Astrocyte (in vitro differentiated cells and primary cell): Measurements from ENCODE around the gene NPAS3. TPM values are rescaled to one million over a fixed set of nuclear protein-coding genes. Genes with fewer than 3 reads are reported as not detected.

Experiments used
- DNase-seq: peaks from one replicate; pipeline ENCODE4 v3.0.0-alpha.2; 2010; ENCODE audit warnings: low read depth
- FAIRE-seq: peaks from 2 replicates; lab custom pipeline; 2011; peaks lifted over from hg19 to GRCh38; lab: Jason Lieb, UNC
- H2AFZ ChIP-seq: 2 replicates; pipeline ENCODE4 v1.6.0; 2012; ENCODE audit warnings: low read depth, low read length, inconsistent platforms
- H3K27ac ChIP-seq: 2 replicates; pipeline ENCODE4 v1.5.1; 2011; ENCODE audit warnings: low read depth, low read length, inconsistent platforms
- H3K27me3 ChIP-seq: 2 replicates; pipeline ENCODE4 v1.6.0; 2011; ENCODE audit warnings: low read length, inconsistent platforms; ENCODE audit not compliant: insufficient read depth
- H3K36me3 ChIP-seq: 2 replicates; pipeline ENCODE4 v1.5.1; 2011; ENCODE audit warnings: low read length, inconsistent platforms; ENCODE audit not compliant: insufficient read depth
- H3K4me1 ChIP-seq: 2 replicates; pipeline ENCODE4 v1.5.1; 2011; ENCODE audit warnings: low read length, inconsistent platforms; ENCODE audit not compliant: insufficient read depth
- H3K4me2 ChIP-seq: 2 replicates; pipeline ENCODE4 v1.6.0; 2012; ENCODE audit warnings: low read length, inconsistent platforms
- H3K4me3 ChIP-seq: 2 replicates; pipeline ENCODE4 v1.5.1; 2011; ENCODE audit warnings: low read depth, mild to moderate bottlenecking, low read length, inconsistent platforms; ENCODE audit not compliant: insufficient read depth
- H3K79me2 ChIP-seq: 2 replicates; pipeline ENCODE4 v1.6.0; 2012; ENCODE audit warnings: mild to moderate bottlenecking, low read length, inconsistent platforms; ENCODE audit not compliant: insufficient read depth
- H3K9ac ChIP-seq: 2 replicates; pipeline ENCODE4 v1.6.0; 2012; ENCODE audit warnings: mild to moderate bottlenecking, low read length, inconsistent platforms
- H3K9me3 ChIP-seq: 2 replicates; pipeline ENCODE4 v1.5.1; 2012; ENCODE audit warnings: low read depth, mild to moderate bottlenecking, low read length, inconsistent platforms; ENCODE audit not compliant: insufficient read depth
- H4K20me1 ChIP-seq: 2 replicates; pipeline ENCODE4 v1.6.0; 2012; ENCODE audit warnings: low read length, inconsistent platforms; ENCODE audit not compliant: insufficient read depth
- H3K27ac Mint-ChIP-seq: one replicate; pipeline ENCODE4 v1.8.0; 2021; ENCODE audit warnings: mild to moderate bottlenecking, mixed read lengths; ENCODE audit not compliant: unreplicated experiment
- H3K27me3 Mint-ChIP-seq: one replicate; pipeline ENCODE4 v1.8.0; 2021; ENCODE audit warnings: low read depth, mixed read lengths; ENCODE audit not compliant: unreplicated experiment
- H3K36me3 Mint-ChIP-seq: one replicate; pipeline ENCODE4 v1.8.0; 2021; ENCODE audit warnings: low read depth, mixed read lengths; ENCODE audit not compliant: unreplicated experiment
- H3K4me1 Mint-ChIP-seq: one replicate; pipeline ENCODE4 v1.8.0; 2021; ENCODE audit warnings: low read depth, mixed read lengths; ENCODE audit not compliant: unreplicated experiment
- H3K4me3 Mint-ChIP-seq: one replicate; pipeline ENCODE4 v1.8.0; 2021; ENCODE audit warnings: mild to moderate bottlenecking, moderate library complexity, mixed read lengths; ENCODE audit not compliant: unreplicated experiment
- H3K9me3 Mint-ChIP-seq: one replicate; pipeline ENCODE4 v1.8.0; 2021; ENCODE audit warnings: mild to moderate bottlenecking, mixed read lengths; ENCODE audit not compliant: unreplicated experiment
- EZH2 ChIP-seq: IDR thresholded peaks from 2 replicates; pipeline ENCODE4 v1.6.1; 2012; ENCODE audit warnings: mild to moderate bottlenecking, low read length, inconsistent platforms; ENCODE audit not compliant: insufficient read depth
- total RNA-seq: library from RNA; stranded (reverse); gene quantifications from 2 replicates; pipeline ENCODE4 v1.2.1, GENCODE V29; 2021
- TF ChIP-seq, protein P1 (sequence below): IDR thresholded peaks from 2 replicates; pipeline ENCODE4 v1.5.1; 2011; ENCODE audit warnings: low read depth, mild to moderate bottlenecking, inconsistent platforms, low read length, moderate library complexity; ENCODE audit not compliant: insufficient read depth

Gene NPAS3
- total RNA-seq, 1 donor from 2014 or later, result 2.6 TPM

DNA sequence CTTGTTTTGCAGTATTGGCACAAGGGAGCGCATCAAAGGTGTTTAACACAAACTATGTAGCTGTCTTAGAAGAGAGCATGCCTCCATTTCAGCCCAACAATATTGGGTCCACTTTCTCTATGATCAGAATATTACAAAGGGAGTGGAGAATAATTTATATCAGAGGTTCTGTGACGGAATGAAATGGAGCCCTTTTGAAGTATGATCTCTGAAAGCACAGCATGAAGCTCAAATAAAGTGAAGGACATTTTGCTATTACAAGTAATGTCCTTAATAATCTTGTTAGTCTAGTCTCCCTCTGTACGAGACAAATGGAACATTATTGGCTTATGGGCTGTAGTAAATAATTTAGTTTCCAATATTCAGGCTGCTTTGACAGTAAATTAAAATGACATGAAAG, 302.7 kb downstream of the NPAS3 start:
- H3K4me2 ChIP-seq, result no peak overlapping the region
- no peaks in the 10 kb centered on the region for H3K9me3 ChIP-seq
- H3K4me1 Mint-ChIP-seq, result peaks cover 2% of the 10 kb centered on the region
- no peaks in the 10 kb centered on the region for H3K79me2 ChIP-seq
- H3K27me3 Mint-ChIP-seq, result no peaks in the 10 kb centered on the region
- DNase-seq, result no peak
- H3K4me3 ChIP-seq, result no peak overlapping the region
- FAIRE-seq, result no peak
- no peak overlapping the region for H2AFZ ChIP-seq
- H3K27ac Mint-ChIP-seq, result no peak overlapping the region
- no peaks in the 10 kb centered on the region for H3K4me1 ChIP-seq
- no peaks in the 10 kb centered on the region for H3K36me3 ChIP-seq
- no peaks in the 10 kb centered on the region for H3K36me3 Mint-ChIP-seq
- no peaks in the 10 kb centered on the region for H3K9me3 Mint-ChIP-seq
- no peak overlapping the region for H3K4me3 Mint-ChIP-seq
- TF ChIP-seq, protein P1, sequence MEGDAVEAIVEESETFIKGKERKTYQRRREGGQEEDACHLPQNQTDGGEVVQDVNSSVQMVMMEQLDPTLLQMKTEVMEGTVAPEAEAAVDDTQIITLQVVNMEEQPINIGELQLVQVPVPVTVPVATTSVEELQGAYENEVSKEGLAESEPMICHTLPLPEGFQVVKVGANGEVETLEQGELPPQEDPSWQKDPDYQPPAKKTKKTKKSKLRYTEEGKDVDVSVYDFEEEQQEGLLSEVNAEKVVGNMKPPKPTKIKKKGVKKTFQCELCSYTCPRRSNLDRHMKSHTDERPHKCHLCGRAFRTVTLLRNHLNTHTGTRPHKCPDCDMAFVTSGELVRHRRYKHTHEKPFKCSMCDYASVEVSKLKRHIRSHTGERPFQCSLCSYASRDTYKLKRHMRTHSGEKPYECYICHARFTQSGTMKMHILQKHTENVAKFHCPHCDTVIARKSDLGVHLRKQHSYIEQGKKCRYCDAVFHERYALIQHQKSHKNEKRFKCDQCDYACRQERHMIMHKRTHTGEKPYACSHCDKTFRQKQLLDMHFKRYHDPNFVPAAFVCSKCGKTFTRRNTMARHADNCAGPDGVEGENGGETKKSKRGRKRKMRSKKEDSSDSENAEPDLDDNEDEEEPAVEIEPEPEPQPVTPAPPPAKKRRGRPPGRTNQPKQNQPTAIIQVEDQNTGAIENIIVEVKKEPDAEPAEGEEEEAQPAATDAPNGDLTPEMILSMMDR, result no peak
- no peak for TF ChIP-seq EZH2
- no peak overlapping the region for H3K27ac ChIP-seq
- H3K9ac ChIP-seq, result no peak overlapping the region
- H3K27me3 ChIP-seq, result no peaks in the 10 kb centered on the region
- no peaks in the 10 kb centered on the region for H4K20me1 ChIP-seq

DNA sequence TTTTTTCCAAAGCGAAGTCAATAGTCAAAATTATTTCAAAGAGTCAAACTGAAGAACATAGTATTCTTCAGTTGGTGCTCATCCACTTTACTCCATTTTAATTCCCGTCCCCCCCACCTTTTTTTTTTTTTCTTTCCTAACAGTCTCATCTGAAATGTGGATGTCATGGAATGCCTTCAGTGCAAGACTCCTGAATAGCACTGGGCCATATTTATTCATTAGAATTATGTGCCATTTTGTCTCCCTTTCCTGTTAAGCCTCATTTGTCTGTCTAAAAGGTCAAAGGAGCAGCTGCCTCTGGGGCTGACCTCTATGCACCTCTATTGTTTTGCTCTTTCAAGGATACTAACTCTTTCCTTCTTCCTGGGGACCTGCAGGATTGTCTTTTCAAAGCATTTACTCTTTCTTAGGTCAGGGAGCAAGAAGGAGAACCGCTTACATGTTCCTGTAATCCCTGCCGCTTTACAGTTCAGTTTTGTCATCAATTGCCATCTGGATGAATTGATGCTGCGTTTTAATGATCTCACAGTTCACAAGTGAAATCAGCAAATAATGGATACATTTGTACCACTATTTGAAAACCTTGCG, 310.6 kb downstream of the NPAS3 start:
- Histone ChIP-seq H3K4me1 (no peaks in the 10 kb centered on the region), H4K20me1 (no peaks in the 10 kb centered on the region), H3K9ac (no peak overlapping the region), H3K9me3 (no peaks in the 10 kb centered on the region), H3K27ac (no peak overlapping the region), H3K4me2 (no peak overlapping the region), H2AFZ (no peak overlapping the region), H3K36me3 (no peaks in the 10 kb centered on the region), H3K27me3 (no peaks in the 10 kb centered on the region), H3K79me2 (no peaks in the 10 kb centered on the region), H3K4me3 (no peak overlapping the region)
- H3K4me1 Mint-ChIP-seq, result no peaks in the 10 kb centered on the region
- no peak for TF ChIP-seq EZH2
- TF ChIP-seq, protein P1, result no peak
- H3K27me3 Mint-ChIP-seq, result no peaks in the 10 kb centered on the region
- H3K36me3 Mint-ChIP-seq, result no peaks in the 10 kb centered on the region
- DNase-seq (no peak), FAIRE-seq (no peak)
- no peak overlapping the region for H3K27ac Mint-ChIP-seq
- H3K9me3 Mint-ChIP-seq, result no peaks in the 10 kb centered on the region
- H3K4me3 Mint-ChIP-seq, result no peak overlapping the region

DNA sequence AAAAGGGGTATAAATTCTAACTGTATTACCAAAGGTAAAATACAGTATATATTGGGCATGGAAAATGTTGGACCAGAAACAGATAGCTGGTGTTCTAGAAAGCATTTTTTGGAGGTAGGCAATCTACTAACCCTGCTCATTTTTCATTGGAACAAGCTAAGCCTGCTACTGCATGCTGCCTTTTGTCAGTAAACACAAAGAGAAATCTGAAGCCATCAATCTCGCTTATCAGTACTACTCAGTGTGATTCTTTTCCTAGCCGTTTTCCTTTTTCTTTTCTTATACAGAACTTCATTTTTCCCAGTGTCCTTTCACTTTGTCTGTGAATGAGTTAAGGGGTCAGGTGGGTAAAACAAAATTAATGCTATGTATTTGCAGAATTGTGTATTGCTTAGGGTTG, 312.3 kb downstream of the NPAS3 start:
- Histone ChIP-seq H3K4me2 (no peak overlapping the region), H2AFZ (no peak overlapping the region), H4K20me1 (no peaks in the 10 kb centered on the region), H3K9ac (no peak overlapping the region), H3K36me3 (no peaks in the 10 kb centered on the region), H3K79me2 (no peaks in the 10 kb centered on the region), H3K4me1 (no peaks in the 10 kb centered on the region), H3K9me3 (no peaks in the 10 kb centered on the region), H3K4me3 (no peak overlapping the region), H3K27me3 (no peaks in the 10 kb centered on the region), H3K27ac (no peak overlapping the region)
- DNase-seq (no peak), FAIRE-seq (no peak)
- H3K4me3 Mint-ChIP-seq, result no peak overlapping the region
- H3K27ac Mint-ChIP-seq, result no peak overlapping the region
- no peaks in the 10 kb centered on the region for H3K27me3 Mint-ChIP-seq
- TF ChIP-seq, protein P1, result no peak
- no peak for TF ChIP-seq EZH2
- no peaks in the 10 kb centered on the region for H3K4me1 Mint-ChIP-seq
- H3K9me3 Mint-ChIP-seq, result no peaks in the 10 kb centered on the region
- H3K36me3 Mint-ChIP-seq, result no peaks in the 10 kb centered on the region
